ENCODE results near the gene ALDH16A1.

ALDH16A1 gene

GRCh38 chr19:49453013-49453756 lies at the start of gene ALDH16A1:
Gene ALDH16A1, plus strand, starts transcription at chr19:49453225. Its CDS starts 107 bp downstream, at chr19:49453332.
- DNase-seq (ENCODE audit: low read depth), result peak; percentile 97

GRCh38 chr19:49403404-49404187 lies 49.4 kb upstream of the ALDH16A1 start:
- no peak for DNase-seq (ENCODE audit: low read depth)

DNA sequence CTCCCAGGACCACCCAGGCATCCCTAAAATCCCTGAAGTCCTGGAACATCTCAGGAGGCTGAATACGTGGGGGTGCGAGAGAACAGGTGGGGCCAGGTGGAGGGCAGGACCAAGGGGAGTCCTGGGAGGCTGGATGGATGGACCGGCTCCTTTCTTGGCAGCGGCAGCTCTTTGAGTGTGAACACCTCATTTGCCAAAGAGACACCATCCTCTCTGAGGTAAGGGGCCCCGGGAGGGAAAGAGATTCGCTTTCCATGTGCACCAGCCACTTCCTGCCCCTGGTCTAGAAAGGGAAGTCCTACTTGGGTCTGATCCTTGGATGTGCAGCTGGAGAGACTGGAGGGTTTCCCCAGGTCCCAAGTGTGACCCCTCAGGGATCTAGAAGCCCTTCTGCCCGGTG lies 45.9 kb upstream of the ALDH16A1 start:
- DNase-seq (ENCODE audit: low read depth), result no peak

DNA sequence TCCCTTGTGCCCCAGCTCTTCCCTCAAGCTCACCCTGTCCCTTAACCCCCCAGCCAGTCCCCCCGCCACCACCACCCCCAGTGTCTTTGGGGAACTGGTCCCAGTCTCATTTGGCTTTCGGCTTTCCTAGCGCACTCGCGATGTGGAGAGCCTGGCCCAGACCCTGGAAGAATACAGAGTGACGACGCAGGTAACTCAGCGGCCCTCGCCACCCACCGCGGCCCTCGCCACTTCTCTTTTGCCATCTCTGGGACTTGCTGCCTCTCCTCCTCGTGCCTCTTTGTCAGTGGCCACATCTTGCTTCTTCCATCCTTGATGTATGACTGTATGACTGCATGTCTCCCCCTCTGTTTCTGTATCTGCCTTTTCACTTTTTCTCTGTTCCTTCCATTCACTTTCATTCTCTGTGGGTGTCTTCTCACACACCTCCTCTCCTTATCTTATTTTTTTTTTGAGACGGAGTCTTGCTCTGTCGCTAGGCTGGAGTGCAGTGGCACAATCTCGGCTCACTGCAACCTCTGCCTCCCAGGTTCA lies 45.5 kb upstream of the ALDH16A1 start:
- no peak for DNase-seq (ENCODE audit: low read depth)

DNA sequence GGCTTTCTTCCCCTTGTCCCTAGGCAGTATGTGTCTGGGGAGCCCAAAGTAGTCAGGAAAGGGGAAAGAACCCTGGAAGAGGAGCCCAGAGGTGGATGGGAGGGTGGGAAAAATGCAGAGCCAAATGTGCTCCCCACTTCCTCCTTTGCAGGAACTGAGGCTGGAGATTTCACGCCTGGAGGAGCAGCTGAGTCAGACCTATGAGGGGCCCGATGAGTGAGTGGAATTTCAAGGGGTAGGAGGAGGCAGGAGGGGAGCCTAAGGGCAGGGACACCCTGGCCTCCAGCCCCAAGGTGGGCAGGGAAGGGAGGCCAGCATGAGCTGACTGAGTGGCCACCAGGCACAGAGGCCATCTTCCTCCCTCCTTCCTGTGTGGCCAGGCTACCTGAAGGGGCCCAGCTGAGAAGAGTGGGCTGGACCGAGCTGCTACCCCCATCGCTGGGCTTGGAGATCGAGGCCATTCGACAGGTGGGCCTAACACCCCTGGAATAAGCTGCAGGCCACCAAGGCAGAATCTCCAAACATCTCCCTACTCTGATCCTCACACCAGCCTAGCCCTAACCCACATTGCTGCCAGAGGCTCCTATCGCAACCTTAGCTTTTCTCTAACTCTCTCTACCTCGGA lies 44.1 kb upstream of the ALDH16A1 start:
- no peak for DNase-seq (ENCODE audit: low read depth)

GRCh38 chr19:49409441-49410029 lies 43.5 kb upstream of the ALDH16A1 start:
- no peak for DNase-seq (ENCODE audit: low read depth)

DNA sequence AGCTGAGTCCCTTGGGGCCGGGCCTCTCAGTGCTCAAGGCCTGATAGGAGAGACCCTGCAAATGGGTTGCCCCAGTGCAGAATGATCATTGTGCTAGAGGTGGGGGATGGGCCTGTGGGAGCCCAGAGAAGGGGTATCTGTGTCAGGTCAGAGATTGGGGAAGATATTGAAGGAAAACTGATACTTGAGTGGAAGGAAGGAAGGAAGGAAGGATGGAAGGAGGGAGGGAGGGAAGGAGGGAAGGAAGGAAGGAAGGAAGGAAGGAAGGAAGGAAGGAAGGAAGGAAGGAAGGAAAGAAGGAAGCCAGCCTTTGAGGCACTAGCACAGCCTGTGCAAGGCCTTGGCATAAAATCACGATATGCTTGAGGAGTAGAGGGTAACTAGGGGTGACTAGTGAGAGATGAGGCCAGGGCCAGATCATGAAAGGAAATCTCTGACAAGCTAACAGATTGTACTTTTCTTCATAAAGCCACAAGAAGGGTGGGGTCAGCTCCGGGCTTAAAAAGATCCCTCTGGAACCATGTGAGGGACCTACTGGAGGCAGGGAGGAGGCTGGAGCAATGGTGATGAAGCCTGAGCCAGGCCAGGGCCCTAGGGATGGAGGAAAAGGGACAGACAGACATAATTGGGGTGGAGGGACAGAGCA lies 41.2 kb upstream of the ALDH16A1 start:
- DNase-seq (ENCODE audit: low read depth), result no peak

GRCh38 chr19:49413348-49413747 lies 39.7 kb upstream of the ALDH16A1 start:
- no peak for DNase-seq (ENCODE audit: low read depth)

DNA sequence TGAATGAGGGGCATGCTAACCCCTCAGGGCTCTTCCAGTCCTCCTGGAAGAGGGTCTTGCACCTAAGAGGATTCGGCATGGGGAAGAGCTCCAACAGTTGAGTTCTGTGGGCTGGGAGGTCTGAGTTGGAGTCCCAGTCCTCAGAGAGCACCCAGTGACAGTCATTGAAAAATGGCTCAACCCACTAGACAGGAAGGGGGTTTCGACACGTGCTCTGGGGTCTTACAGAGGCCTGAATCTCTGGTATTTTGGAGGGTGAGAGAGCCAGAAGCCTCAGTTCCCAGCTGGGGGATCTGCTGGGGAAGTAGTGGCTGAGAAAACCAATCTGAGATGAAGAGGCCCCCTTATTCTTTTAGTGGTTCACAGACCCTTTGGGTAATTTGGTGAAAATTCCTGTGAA lies 38.8 kb upstream of the ALDH16A1 start:
- no peak for DNase-seq (ENCODE audit: low read depth)

DNA sequence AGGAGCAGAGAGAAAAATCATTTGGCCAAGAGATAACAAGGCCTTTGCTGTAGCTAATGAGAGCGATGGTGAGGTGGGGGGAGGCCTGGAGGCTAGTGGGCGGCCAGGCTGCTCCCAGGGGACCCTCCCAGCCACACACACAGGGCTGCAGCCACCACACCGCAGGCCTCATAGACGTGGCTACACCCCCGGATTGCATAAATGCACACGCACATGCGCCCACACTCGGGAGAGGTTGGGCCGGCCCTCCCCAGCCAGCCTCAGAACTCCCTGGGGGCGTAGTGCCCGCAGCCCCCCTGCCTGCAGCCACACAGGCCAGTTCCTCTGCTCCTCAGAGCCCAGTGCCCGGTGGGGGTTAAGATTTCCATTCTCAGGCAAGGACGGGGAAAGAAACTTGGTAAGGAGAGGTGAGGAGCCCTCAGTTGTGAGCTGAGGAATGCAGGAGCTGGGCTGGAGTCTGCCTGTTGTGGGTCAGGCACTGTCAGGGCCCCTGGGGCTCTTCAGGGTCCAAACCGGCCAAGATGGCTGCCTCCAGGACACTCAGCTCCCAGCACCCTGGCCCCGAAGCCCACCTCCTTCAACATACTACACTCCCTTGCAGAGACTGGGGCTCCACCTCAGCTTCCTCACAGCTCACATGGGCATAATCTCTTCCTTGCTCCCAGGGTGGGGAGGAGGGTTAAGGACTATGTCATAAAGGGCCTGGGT lies 37.8 kb upstream of the ALDH16A1 start:
- no peak for DNase-seq (ENCODE audit: low read depth)

- DNase-seq (ENCODE audit: low read depth), result no peak
These were observed 37.2 kb upstream of the ALDH16A1 start for GRCh38 chr19:49415810-49416200.

- no peak for DNase-seq (ENCODE audit: low read depth)
These were observed 35.9 kb upstream of the ALDH16A1 start for GRCh38 chr19:49417088-49417487.

DNA sequence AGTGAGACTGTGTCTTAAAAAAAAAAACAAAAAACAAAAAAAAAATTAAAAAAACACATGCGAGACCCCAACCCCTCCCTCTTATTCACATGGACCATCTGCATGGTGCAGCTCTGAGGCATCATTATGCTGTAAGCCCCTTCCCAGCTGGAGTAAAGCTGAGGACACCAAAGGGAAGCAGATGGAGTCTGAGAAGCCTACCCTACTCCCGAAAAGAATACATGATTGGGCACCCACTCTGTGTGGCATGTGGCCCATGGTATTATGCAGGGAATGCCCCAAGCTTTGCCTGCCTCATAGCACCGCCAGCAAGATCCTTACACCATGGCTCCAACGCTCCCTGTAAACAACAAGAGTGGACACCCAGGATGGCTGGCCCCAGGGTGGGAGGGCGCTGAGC lies 34.5 kb upstream of the ALDH16A1 start:
- no peak for DNase-seq (ENCODE audit: low read depth)

GRCh38 chr19:49419173-49419572 lies 33.9 kb upstream of the ALDH16A1 start:
- no peak for DNase-seq (ENCODE audit: low read depth)

- no peak for DNase-seq (ENCODE audit: low read depth)
These were observed 32.8 kb upstream of the ALDH16A1 start for GRCh38 chr19:49420227-49420626.

DNA sequence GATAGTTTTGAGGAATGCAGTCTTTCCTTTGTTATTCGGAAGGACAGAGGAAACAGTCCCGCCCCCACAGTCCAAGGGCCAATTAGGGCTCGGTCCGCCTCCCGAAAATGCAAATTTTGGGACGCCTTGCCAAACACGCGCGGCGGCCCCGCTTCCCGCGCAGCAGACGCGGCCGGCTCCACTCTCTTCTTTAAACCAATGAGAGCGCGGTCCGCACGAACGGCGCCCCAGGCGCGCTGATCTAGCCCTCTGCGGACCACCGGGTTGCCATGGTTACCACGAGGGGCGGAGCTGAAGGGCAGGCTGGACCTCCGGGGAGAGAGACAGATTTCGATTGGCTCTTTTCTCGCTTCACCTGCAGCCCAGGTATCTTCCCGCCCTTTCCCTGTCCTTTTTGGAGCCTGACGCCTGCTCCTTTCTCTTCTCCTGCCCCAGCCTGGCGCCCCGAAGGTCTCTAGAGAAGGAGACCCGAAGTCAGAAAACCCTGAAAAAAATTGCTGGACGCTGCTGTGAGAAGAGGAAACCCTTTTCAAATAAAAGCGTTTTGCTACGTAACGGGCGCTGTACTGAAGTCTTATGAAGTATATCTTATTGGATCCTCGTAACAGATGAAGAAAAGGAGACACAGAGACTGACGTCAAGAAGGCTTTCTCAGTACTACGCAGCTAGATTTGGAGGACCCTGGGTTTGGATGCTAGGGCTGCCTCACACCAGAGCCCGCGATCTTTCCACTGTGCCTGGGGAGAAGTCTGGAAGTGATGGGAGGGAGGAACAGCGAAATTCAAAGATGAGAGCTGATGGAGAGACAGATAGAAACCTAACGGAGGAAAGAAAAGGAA lies 31.8 kb upstream of the ALDH16A1 start:
- no peak for DNase-seq (ENCODE audit: low read depth)

DNA sequence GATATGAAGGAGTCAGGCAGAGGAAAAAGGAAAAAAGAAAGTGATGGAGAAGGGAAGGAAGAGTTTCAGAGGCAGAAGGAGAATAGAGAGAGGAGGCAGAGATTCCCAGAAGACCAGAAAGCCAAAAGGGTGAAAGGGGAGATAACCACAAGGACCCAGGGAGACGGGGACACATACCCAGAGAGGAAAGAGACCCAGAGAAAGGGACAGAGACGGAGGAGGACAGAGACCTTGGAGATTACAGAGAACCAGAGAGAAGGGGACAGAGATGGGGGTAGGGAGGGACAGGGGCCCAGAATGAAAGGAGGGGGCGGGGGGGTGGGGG lies 31.2 kb upstream of the ALDH16A1 start:
- no peak for DNase-seq (ENCODE audit: low read depth)

DNA sequence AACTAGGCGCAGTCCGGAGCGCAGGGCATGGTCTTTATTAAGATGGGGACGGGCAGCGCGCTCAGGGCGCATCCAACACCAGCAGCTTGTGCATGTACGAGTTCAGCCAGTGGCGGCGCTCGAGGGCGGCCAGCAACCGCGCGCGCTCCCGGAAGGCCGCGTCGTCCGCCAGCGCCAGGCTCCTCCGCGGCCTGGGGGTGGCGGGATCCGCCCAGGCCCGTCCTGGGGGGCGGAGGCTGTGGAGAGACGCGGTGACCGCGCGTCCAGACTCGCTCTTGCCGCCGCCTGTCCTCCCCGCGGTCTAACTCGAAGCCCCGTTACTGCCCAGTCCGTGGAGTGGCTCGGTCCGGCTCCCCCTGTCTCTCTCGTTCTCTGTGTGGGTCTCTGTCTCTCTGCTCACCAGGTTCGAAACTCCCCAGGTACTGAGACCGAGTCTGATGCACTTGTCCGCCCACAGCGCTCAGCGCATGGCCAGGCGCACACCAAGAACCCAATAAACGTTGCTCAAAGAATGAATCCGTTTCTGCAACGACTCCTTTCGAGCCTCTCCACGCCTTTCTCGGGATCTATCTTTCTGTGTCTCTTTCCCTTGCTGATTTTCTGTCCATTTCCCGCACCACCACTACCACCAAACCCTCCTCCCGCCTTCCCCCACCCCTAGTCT lies 30.5 kb upstream of the ALDH16A1 start:
- DNase-seq (ENCODE audit: low read depth), result no peak

DNA sequence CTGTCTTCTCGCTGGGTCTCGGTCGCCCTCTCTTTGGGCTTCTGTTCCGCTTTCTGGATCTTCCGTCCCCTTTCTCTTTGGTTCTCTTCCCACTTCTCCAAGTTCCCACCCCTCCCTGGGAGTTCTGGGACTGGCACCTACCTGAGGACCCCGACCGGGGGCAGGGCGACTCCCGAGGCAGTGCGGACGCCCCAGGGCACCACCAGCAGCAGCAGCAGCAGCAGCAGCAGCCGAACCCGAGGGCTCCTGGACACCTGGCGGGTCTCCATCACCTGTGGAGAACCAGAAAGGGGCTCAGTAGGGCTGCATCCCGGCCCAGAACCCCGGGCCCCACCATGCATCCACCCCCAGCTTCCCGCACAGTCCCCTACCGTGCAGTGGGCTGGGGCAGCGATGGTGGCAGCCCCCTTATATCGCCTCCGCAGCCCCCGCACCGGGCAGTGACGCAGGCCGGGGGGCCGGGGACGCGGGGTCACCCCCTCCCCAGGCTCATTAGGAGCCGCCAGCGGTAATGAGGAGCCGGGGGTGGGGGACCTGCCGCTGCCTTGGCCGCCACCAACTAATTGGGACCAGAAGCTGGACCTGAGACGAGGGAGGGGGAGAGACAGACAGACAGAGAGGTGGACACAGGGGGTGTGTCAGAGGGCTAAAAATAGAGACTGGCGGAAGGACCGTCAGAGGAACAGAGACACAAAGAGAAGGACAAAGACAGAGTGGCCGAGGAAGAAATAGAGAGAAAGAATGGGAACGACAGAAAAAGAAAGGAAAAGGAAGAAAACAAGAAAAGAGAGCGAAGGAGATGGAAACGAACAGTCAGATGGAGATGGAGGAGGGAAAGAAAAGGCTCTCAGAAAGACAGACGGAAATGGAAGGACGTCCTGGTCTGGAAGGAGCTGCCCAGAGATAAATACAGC lies 29.7 kb upstream of the ALDH16A1 start, which contains the start of gene PTH2:
PTH2 (minus strand) TSS at position 371 of the 914 bp plus-strand sequence; CDS start at position 269, 102 bp downstream.
- DNase-seq (ENCODE audit: low read depth), result no peak

Measured in activated gamma-delta T cell treated with anti-CD3 and anti-CD28 coated beads, Interleukin-2, amount 50 U/mL, for 16 hours (primary cell).